Tibial nerve (tissue), 4 donors: ENCODE data around the gene PFKFB2. TPM values are rescaled to one million over a fixed set of nuclear protein-coding genes. Genes with fewer than 3 reads are reported as not detected.

Source experiments
- DNase-seq, 2 donors: peaks; one replicate each; pipeline ENCODE4 v3.0.0-alpha.2; 2019; ENCODE audit warnings: low spot score in 2 of 2
- H3K27ac ChIP-seq, 4 donors: fragments of 200-600 bp; sonication (generic) in 3 of 4; one replicate each; pipeline ENCODE4 v1.5.1; 2017 to 2019; ENCODE audit warnings: mild to moderate bottlenecking in 1 of 4
- H3K27me3 ChIP-seq, 2 donors: fragments of 200-600 bp; sonication (generic) in 1 of 2; one replicate each; pipeline versions ENCODE4 v1.5.1 to v1.6.0; 2017 to 2019
- H3K36me3 ChIP-seq, 3 donors: fragments of 200-600 bp; sonication (generic); one replicate each; pipeline ENCODE4 v1.5.1; 2018 to 2019
- H3K4me1 ChIP-seq, 4 donors: fragments of 200-600 bp; sonication (generic) in 3 of 4; one replicate each; pipeline ENCODE4 v1.5.1; 2017 to 2019
- H3K4me3 ChIP-seq, 4 donors: fragments of 200-600 bp; sonication (generic) in 3 of 4; one replicate each; pipeline ENCODE4 v1.5.1; 2017 to 2019; ENCODE audit warnings: mild to moderate bottlenecking in 1 of 4, moderate library complexity in 1 of 4
- H3K9me3 ChIP-seq, 4 donors: fragments of 200-600 bp; sonication (generic) in 3 of 4; one replicate each; pipeline ENCODE4 v1.5.1; 2017 to 2019
- CTCF ChIP-seq, 5 experiments: fragments of 200-600 bp in 3 of 5; fragments of 450-650 bp in 2 of 5; sonication (generic) in 3 of 5; IDR thresholded peaks; one replicate each; pipeline ENCODE4 v1.5.1; 2016 to 2019; ENCODE audit warnings: antibody characterized with exemption in 5 of 5, mild to moderate bottlenecking in 3 of 5, moderate library complexity in 2 of 5
- EP300 ChIP-seq, 2 donors: sonication (generic); formaldehyde crosslinking; IDR thresholded peaks; one replicate each; pipeline ENCODE4 v1.6.1; 2017; ENCODE audit warnings: antibody characterized with exemption in 2 of 2, mild to moderate bottlenecking in 1 of 2
- POLR2A ChIP-seq, 2 donors: fragments of 450-650 bp; IDR thresholded peaks; one replicate each; pipeline ENCODE4 v1.6.1; 2017; ENCODE audit warnings: antibody characterized with exemption in 2 of 2, mild to moderate bottlenecking in 2 of 2, moderate library complexity in 2 of 2
- WGBS, 2 donors: methylation state at CpG; one replicate each; pipeline ENCODE4 v1.1.5; 2018; 5-methylcytosine and 5-hydroxymethylcytosine counted together
- total RNA-seq, 4 donors: library from RNA; depleted of rRNA; stranded (reverse); fragments of >200 nt; gene quantifications; one replicate each; pipeline ENCODE4 v1.1.0, GENCODE V29; 2016

Gene PFKFB2
- total RNA-seq, 4 donors from 2014 or later, result 6.5 to 9.8 (median 8.6) TPM

DNA sequence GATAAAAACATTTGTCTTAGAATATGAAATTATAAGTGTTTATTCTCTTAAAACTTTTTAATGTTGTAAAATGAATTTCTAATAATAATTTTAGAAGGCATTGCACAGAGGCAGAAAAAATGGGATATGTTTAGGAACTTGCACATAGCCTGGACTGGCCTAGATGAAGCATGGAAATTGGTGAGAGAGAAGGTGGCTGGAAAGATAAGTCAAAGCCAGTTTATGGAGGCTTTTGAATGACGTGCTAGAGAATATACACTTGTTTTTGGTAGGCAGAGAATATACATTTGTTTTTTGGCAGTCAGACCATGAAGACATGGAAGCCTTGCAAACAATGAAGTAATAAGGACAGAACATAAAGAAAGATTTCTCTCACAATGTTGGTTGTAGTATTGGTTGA lies 48.6 kb downstream of the PFKFB2 start:
- Histone ChIP-seq H3K4me1 (no peaks in the 10 kb centered on the region), H3K9me3 (no peaks in the 10 kb centered on the region), H3K27ac (no peak overlapping the region), H3K4me3 (no peak overlapping the region), H3K27me3 (no peaks in the 10 kb centered on the region), H3K36me3 (no peaks in the 10 kb centered on the region)
- TF ChIP-seq EP300 (IDR thresholded peaks at IDR 0.05) (no peak), CTCF (IDR thresholded peaks at IDR 0.05) (no peak), POLR2A (IDR thresholded peaks at IDR 0.05) (no peak)
- 68 to 72% methylated on average over 1 of the region's 1 CpG for WGBS, 2 donors
- no peak for DNase-seq

GRCh38 chr1:207102146-207102545 lies 49.1 kb downstream of the PFKFB2 start:
- Histone ChIP-seq H3K27me3 (no peaks in the 10 kb centered on the region), H3K27ac (no peak overlapping the region), H3K4me1 (no peaks in the 10 kb centered on the region), H3K36me3 (no peaks in the 10 kb centered on the region), H3K4me3 (no peak overlapping the region), H3K9me3 (no peaks in the 10 kb centered on the region)
- WGBS, 2 donors, result 52 to 53% methylated on average over 5 of the region's 5 CpGs
- TF ChIP-seq POLR2A (IDR thresholded peaks at IDR 0.05), result no peak
- no peak for TF ChIP-seq EP300 (IDR thresholded peaks at IDR 0.05)
- no peak for TF ChIP-seq CTCF (IDR thresholded peaks at IDR 0.05)
- no peak for DNase-seq

DNA sequence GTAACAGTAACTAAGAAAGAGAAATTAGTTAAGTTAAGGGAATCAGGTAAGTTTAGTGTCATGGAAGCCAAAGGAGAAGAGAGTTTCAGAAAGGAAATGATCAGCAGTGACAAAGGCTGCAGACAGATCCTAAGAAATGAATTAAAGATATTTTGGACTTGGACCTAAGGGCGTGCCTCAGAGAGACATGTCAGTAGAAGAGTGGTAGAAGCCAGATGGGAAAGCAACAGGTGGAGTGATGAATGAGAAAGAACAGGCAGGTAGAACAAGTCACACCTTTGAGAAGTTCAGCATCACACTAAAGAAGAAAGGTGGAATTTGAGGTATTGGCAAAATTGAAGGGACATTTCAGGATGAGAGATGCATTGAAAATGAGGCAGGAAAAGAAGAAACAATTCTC lies 49.6 kb downstream of the PFKFB2 start:
- DNase-seq, result no peak
- no peaks in the 10 kb centered on the region for H3K27me3 ChIP-seq
- TF ChIP-seq CTCF (IDR thresholded peaks at IDR 0.05) (no peak), EP300 (IDR thresholded peaks at IDR 0.05) (no peak), POLR2A (IDR thresholded peaks at IDR 0.05) (no peak)
- no peak overlapping the region for H3K4me3 ChIP-seq
- no peaks in the 10 kb centered on the region for H3K9me3 ChIP-seq
- no peak overlapping the region for H3K27ac ChIP-seq
- WGBS, 2 donors, result 78 to 88% methylated on average over 1 of the region's 1 CpG
- no peaks in the 10 kb centered on the region for H3K4me1 ChIP-seq
- no peaks in the 10 kb centered on the region for H3K36me3 ChIP-seq

DNA sequence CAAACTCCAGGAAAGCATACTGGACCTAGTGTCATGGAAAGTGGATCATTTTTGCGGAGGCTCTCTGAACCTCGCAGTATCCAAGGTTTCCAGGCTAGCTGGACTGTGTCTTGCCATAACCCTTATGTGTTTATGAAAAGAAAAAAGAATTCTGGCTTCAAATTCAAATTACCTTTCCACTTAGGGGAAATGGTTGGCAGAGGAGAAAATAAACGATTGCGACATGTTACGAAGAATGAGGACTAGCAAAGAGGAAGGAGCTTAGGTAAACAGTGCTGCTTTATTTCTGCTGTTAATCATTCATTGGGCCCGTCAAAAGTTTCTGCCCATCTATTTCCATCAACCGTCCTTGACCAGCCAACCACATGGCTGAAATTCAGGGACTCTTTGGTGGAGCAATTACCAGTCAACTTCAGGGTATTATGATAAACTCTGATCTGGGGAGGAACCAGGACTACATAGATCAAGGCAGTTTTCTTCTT lies 50.9 kb downstream of the PFKFB2 start, which contains the start of gene C4BPA:
Gene C4BPA, plus strand, starts transcription at position 342 of the 482 bp plus-strand sequence. CDS start 8,793 bp downstream, outside the sequence.
- no peak within 1 kb of the TSS for H3K27ac ChIP-seq
- WGBS, 2 donors, result 74 to 86% methylated on average over 7 of the region's 7 CpGs
- no peak for TF ChIP-seq POLR2A (IDR thresholded peaks at IDR 0.05)
- no peak for TF ChIP-seq EP300 (IDR thresholded peaks at IDR 0.05)
- no peak for TF ChIP-seq CTCF (IDR thresholded peaks at IDR 0.05)

GRCh38 chr1:207109004-207109403 lies 55.9 kb downstream of the PFKFB2 start:
- WGBS, 2 donors, result 75 to 79% methylated on average over 3 of the region's 3 CpGs
- Histone ChIP-seq H3K4me1 (no peaks in the 10 kb centered on the region), H3K4me3 (no peak overlapping the region), H3K27me3 (no peaks in the 10 kb centered on the region), H3K27ac (no peak overlapping the region), H3K36me3 (no peaks in the 10 kb centered on the region), H3K9me3 (no peaks in the 10 kb centered on the region)
- DNase-seq, result no peak
- TF ChIP-seq CTCF (IDR thresholded peaks at IDR 0.05) (no peak), POLR2A (IDR thresholded peaks at IDR 0.05) (no peak), EP300 (IDR thresholded peaks at IDR 0.05) (no peak)

More for the DNA sequence above, 50.9 kb downstream of the PFKFB2 start, which contains the start of gene C4BPA:
- Histone ChIP-seq H3K36me3 (no peaks in the 10 kb centered on the region), H3K27me3 (no peaks in the 10 kb centered on the region), H3K9me3 (no peaks in the 10 kb centered on the region), H3K4me1 (no peaks in the 10 kb centered on the region), H3K4me3 (no peak within 1 kb of the TSS)
- DNase-seq, result no peak
